Right renal pelvis (tissue), 4 donors: ENCODE results near the gene SATB2. TPM values are rescaled to one million over a fixed set of nuclear protein-coding genes. Genes with fewer than 3 reads are reported as not detected.

Experiments
- DNase-seq, 4 donors: peaks; one replicate each; pipeline ENCODE4 v3.0.0-alpha.2; 2013; ENCODE audit warnings: low read depth in 4 of 4, low spot score in 3 of 4, missing footprints in 1 of 4
- polyA plus RNA-seq, 4 donors: library from polyadenylated mRNA; unstranded; fragments of 120-200 nt; gene quantifications; one replicate each; pipeline ENCODE4 v1.2.1, GENCODE V29; 2013; ENCODE audit not compliant: insufficient read length in 4 of 4

SATB2 gene
- polyA plus RNA-seq, 4 donors: 13.0 to 18.4 (median 15.1) TPM

- no peak for DNase-seq
Measured at GRCh38 chr2:199466692-199467065, 8.9 kb upstream of the SATB2 start.

GRCh38 chr2:199465988-199466691 is 8.4 kb upstream of the SATB2 start:
- no peak for DNase-seq

- no peak for DNase-seq
Measured at GRCh38 chr2:199465390-199465789, 7.7 kb upstream of the SATB2 start.

GRCh38 chr2:199464606-199465352 is 7.0 kb upstream of the SATB2 start:
- DNase-seq: no peak

- no peak for DNase-seq
Measured at GRCh38 chr2:199463708-199464605, 6.2 kb upstream of the SATB2 start.

GRCh38 chr2:199462956-199463692 is 5.4 kb upstream of the SATB2 start:
- DNase-seq: no peak

GRCh38 chr2:199462347-199462955 is 4.7 kb upstream of the SATB2 start:
- DNase-seq: no peak

- no peak for DNase-seq
Measured at GRCh38 chr2:199461711-199462346, 4.1 kb upstream of the SATB2 start.

GRCh38 chr2:199460846-199461710 is 3.3 kb upstream of the SATB2 start:
- DNase-seq: no peak

GRCh38 chr2:199460101-199460671 is 2.4 kb upstream of the SATB2 start:
- no peak for DNase-seq

- peak; percentile 87 to 93 (median 90) for DNase-seq
Measured at GRCh38 chr2:199459286-199460100, 1.8 kb upstream of the SATB2 start.

GRCh38 chr2:199458806-199459285 is 1.1 kb upstream of the SATB2 start:
- no peak for DNase-seq

GRCh38 chr2:199458009-199458805 is 468 bp upstream of the SATB2 start:
- DNase-seq: no peak

GRCh38 chr2:199456383-199457146 is 1.2 kb downstream of the SATB2 start:
- DNase-seq: no peak

GRCh38 chr2:199455545-199456382 is 2.0 kb downstream of the SATB2 start:
- DNase-seq: no peak
